OCI-LY3 (cell line): ENCODE measurements around the gene SYNCRIP.

Experiments
- CTCF ChIP-seq: fragments of 200-600, 300-600 bp; sonication (generic); IDR thresholded peaks from 2 replicates; pipeline ENCODE4 v1.5.1; 2014; ENCODE audit warnings: antibody characterized with exemption, low read length, low read depth
- EZH2phosphoT487 ChIP-seq: fragments of 200-600 bp; shearing (Covaris generic); IDR thresholded peaks from 2 replicates; pipeline ENCODE4 v1.6.1; 2018; ENCODE audit warnings: antibody characterized with exemption, mixed run types, low read depth

- TF ChIP-seq CTCF = no peak
- no peak for TF ChIP-seq EZH2phosphoT487
These were observed 56.9 kb downstream of the SYNCRIP start for GRCh38 chr6:85585741-85586140.
